ENCODE data around the gene OPA1. TPM values are rescaled to one million over a fixed set of nuclear protein-coding genes. Genes with fewer than 3 reads are reported as not detected.

Gene OPA1
- total and polyA plus RNA-seq, 2 of the 4 experiments (the other 2 are of a cell fraction): 17.8 to 73.7 TPM

GRCh38 chr3:193734737-193735366 is 141.8 kb downstream of the OPA1 start:
- no peak overlapping the region for H2BK120ac ChIP-seq (ENCODE audit: low read depth, low read length)
- H3K27ac ChIP-seq (ENCODE audit: insufficient read depth, low read length): no peak overlapping the region
- no peak overlapping the region for H3K23ac ChIP-seq (ENCODE audit: low read depth, low read length)
- H2BK20ac ChIP-seq (ENCODE audit: low read depth, low read length): no peak overlapping the region
- H3K18ac ChIP-seq (ENCODE audit: low read depth, low read length): no peak overlapping the region
- no peaks in the 10 kb centered on the region for H3K79me1 ChIP-seq (ENCODE audit: low read depth in 1 of 2, low read length in 2 of 2)
- H2BK5ac ChIP-seq (ENCODE audit: low read depth, low read length, poor library complexity, severe bottlenecking): no peak overlapping the region
- ChIA-PET POLR2A (ENCODE audit: unreplicated experiment) (no interaction called here), CTCF (no interaction called here)
- intact Hi-C loops (cut with micrococcal nuclease) (no loop called here), in situ Hi-C loops (cut with MboI; ENCODE audit: low sequenced_read_pairs) (no loop called here), dilution Hi-C loops (cut with HindIII; ENCODE audit: low sequenced_read_pairs, unreplicated experiment) (no loop called here)
- DNase-seq: no peak
- H4K20me1 ChIP-seq (ENCODE audit: insufficient read depth, low read length): no peaks in the 10 kb centered on the region
- TF ChIP-seq CTCF (conservative IDR thresholded peaks at IDR 0.05; ENCODE audit: low read depth, low read length) (no peak), MXI1 (IDR thresholded peaks at IDR 0.05; ENCODE audit: borderline replicate concordance, low read depth, low read length) (no peak), RFX5 (IDR thresholded peaks at IDR 0.05; ENCODE audit: low read depth, low read length) (no peak), MAFK (IDR thresholded peaks at IDR 0.05; ENCODE audit: low read depth, low read length) (no peak), BHLHE40 (IDR thresholded peaks at IDR 0.05; ENCODE audit: low read depth, low read length) (no peak), CHD1 (IDR thresholded peaks at IDR 0.05; ENCODE audit: low read depth, low read length) (no peak)
- peak overlapping the region; percentile 15 for H2AFZ ChIP-seq (replicated peaks; ENCODE audit: low read length, poor library complexity)
- no peak overlapping the region for H3K4me2 ChIP-seq (ENCODE audit: low read depth, low read length)
- WGBS, 2 experiments (ENCODE audit: extremely low coverage in 2 of 2, insufficient read length in 1 of 2): 88% methylated on average over 4 of the region's 15 CpGs; no CpG with 5 or more reads in 1 of the 2 experiments
- peaks cover 3% of the 10 kb centered on the region; the same call in 1 of the 2 replicates for H3K4me1 ChIP-seq (ENCODE audit: control insufficient read depth, insufficient read depth, low read length)
- H3K9me1 ChIP-seq (ENCODE audit: insufficient read depth, low read length): no peaks in the 10 kb centered on the region
- BruUV-seq (replicated peaks): no TSS peak
- no peak for ATAC-seq (ENCODE audit: low read depth)
- no peak overlapping the region for H4K8ac ChIP-seq (ENCODE audit: low read depth in 2 of 2, low read length in 2 of 2)
- no peak overlapping the region for H3K9ac ChIP-seq (ENCODE audit: low read depth, low read length)
- H4K5ac ChIP-seq (ENCODE audit: low read depth, low read length): no peak overlapping the region
- no peak overlapping the region for H4K91ac ChIP-seq (ENCODE audit: insufficient read depth, low read depth, low read length)
- H3K36me3 ChIP-seq (ENCODE audit: control insufficient read depth, insufficient read depth, low read length): no peaks in the 10 kb centered on the region
- peaks cover 4% of the 10 kb centered on the region for H3K27me3 ChIP-seq (ENCODE audit: control insufficient read depth, insufficient read depth, low read length)
- no peak overlapping the region for H2AK5ac ChIP-seq (ENCODE audit: low read depth, low read length)
- no peak overlapping the region for H3K4me3 ChIP-seq (ENCODE audit: insufficient read depth, low read depth, low read length)
- H2AK9ac ChIP-seq (replicated peaks; ENCODE audit: low read depth, low read length, poor library complexity): no peak overlapping the region
- no peak overlapping the region for H2BK15ac ChIP-seq (ENCODE audit: low read depth, low read length)
- H3K9me3 ChIP-seq (ENCODE audit: control insufficient read depth, insufficient read depth, low read length): no peaks in the 10 kb centered on the region
- no peak overlapping the region for H3K56ac ChIP-seq (ENCODE audit: extremely low read depth, insufficient read depth, low read length)
- H3K4ac ChIP-seq (ENCODE audit: low read depth, low read length): no peak overlapping the region
- no peak overlapping the region for H3K14ac ChIP-seq (replicated peaks; ENCODE audit: low read depth, low read length)
